ENCODE data around the gene NRF1. TPM values are rescaled to one million over a fixed set of nuclear protein-coding genes. Genes with fewer than 3 reads are reported as not detected.
"Not testable (repeated sequence)": the region's sequence is repeated elsewhere in the genome, so short reads cannot be mapped to it uniquely, and the experiment has no call there.

The NRF1 gene
- total and polyA plus RNA-seq, 2 of the 13 experiments (the other 11 are each of a cell fraction or from before 2014, with no cell fraction given) = 9.3 to 10.1 TPM

GRCh38 chr7:129566323-129566722, 45.2 kb upstream of the NRF1 start:
- H2AFZ ChIP-seq (ENCODE audit: low read length); ATAC-seq; H3K36me3 ChIP-seq (replicated peaks in 1 of 2; ENCODE audit: control insufficient read depth in 1 of 2, insufficient read depth in 2 of 2, low read length in 2 of 2); intact Hi-C loops (cut with micrococcal nuclease; ENCODE audit: unreplicated experiment); CTCF ChIA-PET (ENCODE audit: low intra/inter-chr PET ratio, low total read pairs); FAIRE-seq; DNase-seq (ENCODE audit: low spot score); H3K27ac ChIP-seq (ENCODE audit: extremely low read length, insufficient read depth, low read length); BruUV-seq (replicated peaks); H3K9me3 ChIP-seq (ENCODE audit: low read length); POLR2A ChIA-PET; in situ Hi-C loops (cut with HindIII; ENCODE audit: extremely low pct_ligation_motif_present, low pct_unique_long_range_greater_than_20kb); H3K4me3 ChIP-seq (replicated peaks in 1 of 3; ENCODE audit: insufficient read depth in 1 of 3, low read depth in 2 of 3, low read length in 3 of 3); H3K9ac ChIP-seq (ENCODE audit: insufficient read depth, low read depth, low read length); H3K4me2 ChIP-seq (ENCODE audit: low read depth, low read length); H3K79me2 ChIP-seq (ENCODE audit: insufficient read depth, low read length); H3K27me3 ChIP-seq (ENCODE audit: control insufficient read depth in 1 of 2, insufficient read depth in 2 of 2, low read length in 2 of 2); H4K20me1 ChIP-seq (ENCODE audit: insufficient read depth, low read length): not testable (repeated sequence)
- peaks cover 27% of the 10 kb centered on the region for H3K4me1 ChIP-seq (ENCODE audit: insufficient read depth, low read length)
- 54% methylated on average over 2 of the region's 2 CpGs for WGBS (ENCODE audit: low lambda C conversion rate)

DNA sequence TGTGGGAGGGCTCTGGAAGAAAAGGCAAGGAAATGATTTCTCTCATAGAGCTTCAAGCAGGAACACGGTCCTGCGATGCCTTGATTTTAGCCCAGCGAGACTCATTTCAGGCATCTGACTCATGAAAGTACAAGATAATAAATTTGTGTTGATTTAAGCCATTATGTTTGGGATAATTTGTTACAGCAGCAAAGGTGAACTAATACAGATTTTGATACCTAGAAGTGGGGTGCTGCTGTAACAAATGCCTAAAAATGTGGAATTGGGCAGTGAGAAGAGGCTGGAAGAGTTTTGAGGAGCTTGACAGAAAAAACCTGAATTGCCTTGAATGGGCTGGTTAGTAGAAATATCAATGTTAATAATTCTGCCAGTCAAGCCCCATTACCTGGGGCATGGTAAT, 44.1 kb upstream of the NRF1 start:
- no peak overlapping the region for H3K27ac ChIP-seq (ENCODE audit: extremely low read length, insufficient read depth, low read length)
- POLR2A ChIA-PET = interaction anchor here (0.6 kb wide), 1 partner anchor 35 kb away, joined by 4 read pairs; no protein-coding TSS in a partner anchor
- no peak for DNase-seq (ENCODE audit: low spot score)
- H3K9ac ChIP-seq (ENCODE audit: insufficient read depth, low read depth, low read length) = no peak overlapping the region
- TF ChIP-seq ZNF12 (CRISPR knock-in tag; IDR thresholded peaks at IDR 0.05) (peak; percentile 92), KMT2A (CRISPR knock-in tag; IDR thresholded peaks at IDR 0.05) (no peak), POLR2AphosphoS2 (IDR thresholded peaks at IDR 0.05; ENCODE audit: low read depth, low read length) (no peak)
- H3K4me3 ChIP-seq (replicated peaks in 1 of 3; ENCODE audit: insufficient read depth in 1 of 3, low read depth in 2 of 3, low read length in 3 of 3) = no peak overlapping the region
- ATAC-seq = no peak
- H3K4me1 ChIP-seq (ENCODE audit: insufficient read depth, low read length) = peaks cover 19% of the 10 kb centered on the region
- no peaks in the 10 kb centered on the region for H4K20me1 ChIP-seq (ENCODE audit: insufficient read depth, low read length)
- no peak for FAIRE-seq
- CTCF ChIA-PET (ENCODE audit: low intra/inter-chr PET ratio, low total read pairs) = no interaction called here
- H2AFZ ChIP-seq (ENCODE audit: low read length) = no peak overlapping the region
- no peaks in the 10 kb centered on the region for H3K9me3 ChIP-seq (ENCODE audit: low read length)
- intact Hi-C loops (cut with micrococcal nuclease; ENCODE audit: unreplicated experiment) = no loop called here
- in situ Hi-C loops (cut with HindIII; ENCODE audit: extremely low pct_ligation_motif_present, low pct_unique_long_range_greater_than_20kb) = no loop called here
- no peak overlapping the region for H3K4me2 ChIP-seq (ENCODE audit: low read depth, low read length)
- no TSS peak for BruUV-seq (replicated peaks)
- no peaks in the 10 kb centered on the region for H3K79me2 ChIP-seq (ENCODE audit: insufficient read depth, low read length)
- H3K27me3 ChIP-seq (ENCODE audit: control insufficient read depth in 1 of 2, insufficient read depth in 2 of 2, low read length in 2 of 2) = no peaks in the 10 kb centered on the region; a peak in 1 of 5 replicates
- 81% methylated on average over 3 of the region's 3 CpGs for whole genome bisulfite sequencing (ENCODE audit: low lambda C conversion rate)
- no peaks in the 10 kb centered on the region for H3K36me3 ChIP-seq (replicated peaks in 1 of 2; ENCODE audit: control insufficient read depth in 1 of 2, insufficient read depth in 2 of 2, low read length in 2 of 2)
